K562 (cell line): ENCODE data around the gene UBE3D. TPM values are rescaled to one million over a fixed set of nuclear protein-coding genes. Genes with fewer than 3 reads are reported as not detected.

ENCODE experiments used
- AFF4 ChIP-seq: sonication (generic); formaldehyde crosslinking; IDR thresholded peaks from 2 replicates; pipeline ENCODE4 v1.8.0; 2023; ENCODE audit warnings: mild to moderate bottlenecking, missing genetic modification reagents
- CEBPG ChIP-seq, 3 experiments: fragments of 200-800 bp in 1 of 3; sonication (Bioruptor generic) in 1 of 3; sonication (generic) in 1 of 3; formaldehyde crosslinking in 1 of 3; IDR thresholded peaks in 2 of 3; conservative IDR thresholded peaks in 1 of 3; 2 replicates each; pipeline versions ENCODE4 v1.6.1 to v1.8.0; 2016 to 2022; ENCODE audit warnings: missing compliant biosample characterization in 2 of 3, missing genetic modification characterization in 2 of 3, mild to moderate bottlenecking in 1 of 3, missing genetic modification reagents in 1 of 3
- FOXM1 ChIP-seq, 2 experiments: fragments of 450-650 bp in 1 of 2; sonication (generic) in 1 of 2; formaldehyde crosslinking in 1 of 2; IDR thresholded peaks; 2 replicates each; pipeline versions ENCODE4 v1.6.1 to v1.9.0; 2017 to 2022; ENCODE audit warnings: low read depth in 2 of 2, mild to moderate bottlenecking in 2 of 2, missing genetic modification reagents in 1 of 2, moderate library complexity in 1 of 2
- HLTF ChIP-seq: fragments of 450-650 bp; IDR thresholded peaks from 2 replicates; pipeline ENCODE4 v1.6.1; 2016
- NFATC3 ChIP-seq: fragments of 450-650 bp; IDR thresholded peaks from 2 replicates; pipeline ENCODE4 v1.6.1; 2017; ENCODE audit warnings: mild to moderate bottlenecking
- NR2F6 ChIP-seq: fragments of 450-650 bp; formaldehyde crosslinking; IDR thresholded peaks from 2 replicates; pipeline ENCODE4 v1.4.0; 2020; ENCODE audit warnings: mild to moderate bottlenecking
- ZBTB43 ChIP-seq: sonication (generic); formaldehyde crosslinking; IDR thresholded peaks from 2 replicates; pipeline ENCODE4 v1.8.0; 2023; ENCODE audit warnings: mild to moderate bottlenecking, missing genetic modification reagents
- ZNF282 ChIP-seq: sonication (generic); formaldehyde crosslinking; IDR thresholded peaks from 2 replicates; pipeline ENCODE4 v1.8.1; 2023; ENCODE audit warnings: missing genetic modification reagents
- ZNF444 ChIP-seq: fragments of 250-450 bp; sonication (Bioruptor Pico); IDR thresholded peaks from 2 replicates; pipeline ENCODE4 v1.4.0; 2020; ENCODE audit warnings: mild to moderate bottlenecking, moderate library complexity
- ZNF707 ChIP-seq: fragments of 250-450 bp; sonication (Bioruptor Pico); conservative IDR thresholded peaks from 2 replicates; pipeline ENCODE4 v1.8.0; 2022; ENCODE audit warnings: inconsistent platforms, mild to moderate bottlenecking, moderate library complexity
- polyA plus RNA-seq, 8 experiments: library from polyadenylated mRNA; depleted of rRNA in 4 of 8; stranded (reverse) in 5 of 8; unstranded in 3 of 8; fragments of >200 nt; fragmentation: Nextera tagmentation in 2 of 8; fragmentation: Illumina TruSeq in 1 of 8; extraction: Ambion mirVana in 2 of 8; extraction: Trizol in 1 of 8; gene quantifications; 2 replicates each; pipeline versions ENCODE4 v1.2.1 to v1.2.3, GENCODE V29; 2011 to 2014; ENCODE audit warnings: inconsistent platforms in 1 of 8, missing spikeins in 1 of 8
- total RNA-seq, 7 experiments: library from RNA; depleted of rRNA in 6 of 7; stranded (reverse); fragments of >200 nt in 6 of 7; fragmentation: Illumina TruSeq in 2 of 7; extraction: Trizol in 2 of 7; gene quantifications; 2 replicates each; pipeline versions ENCODE4 v1.2.1 to v1.2.3, GENCODE V29; 2011 to 2021; ENCODE audit warnings: low replicate concordance in 1 of 7
- TF ChIP-seq, protein P1 (sequence below): fragments of 250-450 bp; sonication (Bioruptor Pico); IDR thresholded peaks from 2 replicates; pipeline ENCODE4 v1.5.0; 2021; ENCODE audit warnings: mild to moderate bottlenecking, moderate library complexity
- TF ChIP-seq, protein P2 (sequence below): sonication (generic); formaldehyde crosslinking; IDR thresholded peaks from 2 replicates; pipeline ENCODE4 v1.8.0; 2022; ENCODE audit warnings: missing genetic modification reagents, mild to moderate bottlenecking, moderate library complexity, borderline replicate concordance
- TF ChIP-seq, protein P3 (sequence below), 3 experiments: fragments of 200-800 bp in 1 of 3; fragments of 250-450 bp in 1 of 3; fragments of 450-650 bp in 1 of 3; sonication (Bioruptor Pico) in 1 of 3; sonication (Bioruptor generic) in 1 of 3; formaldehyde crosslinking in 1 of 3; IDR thresholded peaks; 2 replicates each; pipeline versions ENCODE4 v1.6.1 to v1.8.0; 2016 to 2022; ENCODE audit warnings: mild to moderate bottlenecking in 2 of 3, missing genetic modification characterization in 2 of 3, missing compliant biosample characterization in 1 of 3, moderate library complexity in 1 of 3

UBE3D gene
- total and polyA plus RNA-seq, 9 of the 15 experiments (the other 6 are each of a cell fraction or from before 2014, with no cell fraction given) = 9.4 to 17.6 (median 11.9) TPM

- TF ChIP-seq, protein P1, sequence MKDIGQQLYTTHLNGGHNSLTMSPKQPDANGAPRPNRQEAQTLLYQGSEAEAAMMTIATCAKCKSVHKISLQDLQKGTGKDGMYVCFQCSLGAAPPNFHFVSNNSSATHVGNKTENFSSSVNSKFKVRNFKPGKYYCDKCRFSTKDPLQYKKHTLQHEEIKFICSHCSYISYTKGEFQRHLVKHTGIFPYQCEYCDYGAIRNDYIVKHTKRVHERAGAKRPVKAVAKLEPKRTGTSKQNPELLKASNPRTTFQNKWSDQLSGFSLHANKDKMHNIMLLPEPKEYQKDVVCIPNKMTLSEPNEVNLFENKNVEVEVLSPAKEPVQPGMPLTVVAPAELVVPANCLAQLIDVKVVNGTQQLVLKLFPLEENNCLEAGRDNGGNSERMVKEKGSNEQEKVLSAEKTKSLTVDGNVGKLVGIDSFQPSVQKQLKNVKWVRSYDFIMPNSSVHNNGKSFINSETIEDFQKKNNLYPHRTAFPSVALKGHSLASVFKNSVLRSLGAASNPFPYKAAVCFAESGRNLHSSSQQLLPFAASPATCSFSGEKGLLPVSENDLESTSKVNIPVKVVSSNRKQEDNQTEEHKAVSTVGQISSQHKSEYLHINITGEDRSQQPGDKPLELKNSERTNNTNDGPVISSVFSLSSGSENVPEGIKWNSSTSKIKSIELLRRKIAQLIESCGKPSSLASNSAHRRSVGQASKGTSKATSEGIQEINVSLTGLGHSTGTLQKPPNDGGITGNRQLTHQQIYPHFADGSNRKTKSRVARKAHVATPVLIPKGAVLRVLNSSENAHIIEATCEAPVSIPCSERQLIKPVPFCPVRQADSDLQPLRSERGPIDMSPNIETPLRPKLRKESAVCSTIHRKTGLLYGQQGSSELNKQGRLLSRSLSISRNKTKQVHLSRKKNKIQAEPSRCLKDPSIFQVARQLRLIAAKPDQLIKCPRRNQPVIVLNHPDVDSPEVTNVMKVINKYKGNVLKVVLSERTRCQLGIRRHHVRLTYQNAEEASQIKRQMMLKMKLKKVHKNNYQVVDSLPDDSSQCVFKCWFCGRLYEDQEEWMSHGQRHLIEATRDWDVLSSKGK (CRISPR knock-in tag) = no peak
- no peak for TF ChIP-seq ZBTB43 (CRISPR knock-in tag)
- TF ChIP-seq, protein P2, sequence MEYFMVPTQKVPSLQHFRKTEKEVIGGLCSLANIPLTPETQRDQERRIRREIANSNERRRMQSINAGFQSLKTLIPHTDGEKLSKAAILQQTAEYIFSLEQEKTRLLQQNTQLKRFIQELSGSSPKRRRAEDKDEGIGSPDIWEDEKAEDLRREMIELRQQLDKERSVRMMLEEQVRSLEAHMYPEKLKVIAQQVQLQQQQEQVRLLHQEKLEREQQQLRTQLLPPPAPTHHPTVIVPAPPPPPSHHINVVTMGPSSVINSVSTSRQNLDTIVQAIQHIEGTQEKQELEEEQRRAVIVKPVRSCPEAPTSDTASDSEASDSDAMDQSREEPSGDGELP (CRISPR knock-in tag) = peak; percentile 34; the same call in 1 of the 2 replicates
- no peak for TF ChIP-seq CEBPG (CRISPR knock-in tag; IDR thresholded peaks at IDR 0.05)
- TF ChIP-seq CEBPG (tag; conservative IDR thresholded peaks at IDR 0.05 in 1 of 2, IDR thresholded peaks at IDR 0.05 in 1 of 2) = no peak
- no peak for TF ChIP-seq AFF4
- TF ChIP-seq ZNF707 (CRISPR knock-in tag) = no peak
- no peak for TF ChIP-seq ZNF444
- TF ChIP-seq NFATC3 = no peak
- TF ChIP-seq NR2F6 (CRISPR knock-in tag) = no peak
- no peak for TF ChIP-seq HLTF
- TF ChIP-seq, protein P3, sequence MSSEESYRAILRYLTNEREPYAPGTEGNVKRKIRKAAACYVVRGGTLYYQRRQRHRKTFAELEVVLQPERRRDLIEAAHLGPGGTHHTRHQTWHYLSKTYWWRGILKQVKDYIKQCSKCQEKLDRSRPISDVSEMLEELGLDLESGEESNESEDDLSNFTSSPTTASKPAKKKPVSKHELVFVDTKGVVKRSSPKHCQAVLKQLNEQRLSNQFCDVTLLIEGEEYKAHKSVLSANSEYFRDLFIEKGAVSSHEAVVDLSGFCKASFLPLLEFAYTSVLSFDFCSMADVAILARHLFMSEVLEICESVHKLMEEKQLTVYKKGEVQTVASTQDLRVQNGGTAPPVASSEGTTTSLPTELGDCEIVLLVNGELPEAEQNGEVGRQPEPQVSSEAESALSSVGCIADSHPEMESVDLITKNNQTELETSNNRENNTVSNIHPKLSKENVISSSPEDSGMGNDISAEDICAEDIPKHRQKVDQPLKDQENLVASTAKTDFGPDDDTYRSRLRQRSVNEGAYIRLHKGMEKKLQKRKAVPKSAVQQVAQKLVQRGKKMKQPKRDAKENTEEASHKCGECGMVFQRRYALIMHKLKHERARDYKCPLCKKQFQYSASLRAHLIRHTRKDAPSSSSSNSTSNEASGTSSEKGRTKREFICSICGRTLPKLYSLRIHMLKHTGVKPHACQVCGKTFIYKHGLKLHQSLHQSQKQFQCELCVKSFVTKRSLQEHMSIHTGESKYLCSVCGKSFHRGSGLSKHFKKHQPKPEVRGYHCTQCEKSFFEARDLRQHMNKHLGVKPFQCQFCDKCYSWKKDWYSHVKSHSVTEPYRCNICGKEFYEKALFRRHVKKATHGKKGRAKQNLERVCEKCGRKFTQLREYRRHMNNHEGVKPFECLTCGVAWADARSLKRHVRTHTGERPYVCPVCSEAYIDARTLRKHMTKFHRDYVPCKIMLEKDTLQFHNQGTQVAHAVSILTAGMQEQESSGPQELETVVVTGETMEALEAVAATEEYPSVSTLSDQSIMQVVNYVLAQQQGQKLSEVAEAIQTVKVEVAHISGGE (CRISPR knock-in tag; IDR thresholded peaks at IDR 0.05) = no peak
- no peak for TF ChIP-seq ZNF282 (CRISPR knock-in tag)
- TF ChIP-seq FOXM1 (IDR thresholded peaks at IDR 0.05; ENCODE audit: low read depth) = peak; percentile 64
- no peak for TF ChIP-seq FOXM1 (CRISPR knock-in tag; IDR thresholded peaks at IDR 0.05; ENCODE audit: low read depth)
Observed at GRCh38 chr6:82984720-82985119, 80.9 kb downstream of the UBE3D start (continued).
